A549 (cell line): ENCODE results near the gene SOX6.

ENCODE experiments used
- BHLHE40 ChIP-seq: IDR thresholded peaks from 2 replicates; pipeline ENCODE4 v1.6.1; 2012; ENCODE audit warnings: low read depth, low read length, inconsistent platforms
- EHF ChIP-seq: fragments of 250-450 bp; sonication (Bioruptor Pico); IDR thresholded peaks from 2 replicates; pipeline ENCODE4 v1.5.0; 2020; ENCODE audit warnings: mild to moderate bottlenecking
- POLR2A ChIP-seq: IDR thresholded peaks from 2 replicates; pipeline ENCODE4 v1.6.1; 2012; ENCODE audit warnings: mild to moderate bottlenecking, low read length
- RCOR1 ChIP-seq: fragments of 150-350 bp; IDR thresholded peaks from 2 replicates; pipeline ENCODE4 v1.6.1; 2014; ENCODE audit warnings: antibody characterized with exemption, low read length, low read depth

DNA sequence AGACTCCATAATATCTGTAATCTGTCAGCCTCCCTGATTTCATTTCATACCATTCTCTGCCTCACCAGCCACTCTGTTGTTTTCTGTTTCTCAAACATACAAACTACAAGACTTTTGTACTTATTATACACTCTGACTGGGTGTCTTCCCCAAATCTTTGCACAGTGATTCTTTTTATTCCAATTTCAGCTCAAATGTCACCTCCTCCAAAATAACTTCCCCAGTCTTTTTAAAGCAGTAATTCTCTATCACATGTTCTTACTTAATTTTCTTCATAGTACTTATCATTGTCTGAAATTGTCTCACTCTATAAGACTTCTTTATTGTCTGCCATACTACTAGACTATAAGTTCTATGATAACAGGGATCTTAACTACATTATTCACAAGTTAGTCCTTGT, 19.6 kb downstream of the SOX6 start:
- TF ChIP-seq BHLHE40 (no peak), EHF (CRISPR knock-in tag) (no peak), POLR2A (no peak), RCOR1 (no peak)
